HepG2 (cell line): ENCODE results near the gene COBLL1. TPM values are rescaled to one million over a fixed set of nuclear protein-coding genes. Genes with fewer than 3 reads are reported as not detected.
A peak's percentile ranks its signal among the peaks of the same experiment; 100 is the strongest.
"Not testable (repeated sequence)": the region's sequence is repeated elsewhere in the genome, so short reads cannot be mapped to it uniquely, and the experiment has no call there.

ENCODE experiments used
- HOXA3 ChIP-seq: sonication (generic); formaldehyde crosslinking; IDR thresholded peaks from 2 replicates; pipeline ENCODE4 v1.5.0; 2020; ENCODE audit warnings: missing genetic modification reagents
- IKZF5 ChIP-seq: IDR thresholded peaks from 2 replicates; pipeline ENCODE4 v1.6.1; 2018; ENCODE audit warnings: missing genetic modification reagents, mild to moderate bottlenecking, missing compliant biosample characterization
- LCORL ChIP-seq, 2 experiments: fragments of 450-650 bp in 1 of 2; sonication (generic) in 1 of 2; formaldehyde crosslinking in 1 of 2; IDR thresholded peaks; 2 replicates each; pipeline versions ENCODE4 v1.5.0 to v1.6.1; 2017 to 2020; ENCODE audit warnings: antibody characterized with exemption in 1 of 2, missing genetic modification reagents in 1 of 2
- NFATC3 ChIP-seq: sonication (generic); formaldehyde crosslinking; IDR thresholded peaks from 2 replicates; pipeline ENCODE4 v1.5.1; 2020; ENCODE audit warnings: mild to moderate bottlenecking, missing genetic modification reagents
- RAD21 ChIP-seq: fragments of 450-650 bp; formaldehyde crosslinking; IDR thresholded peaks from 2 replicates; pipeline ENCODE4 v1.5.0; 2020; ENCODE audit warnings: mild to moderate bottlenecking
- SALL1 ChIP-seq: sonication (generic); formaldehyde crosslinking; IDR thresholded peaks from 2 replicates; pipeline ENCODE4 v1.8.0; 2022; ENCODE audit warnings: mild to moderate bottlenecking, missing genetic modification reagents
- ZBTB38 ChIP-seq: sonication (generic); formaldehyde crosslinking; IDR thresholded peaks from 2 replicates; pipeline ENCODE4 v1.5.1; 2020; ENCODE audit warnings: mild to moderate bottlenecking, missing genetic modification reagents
- ZMYM3 ChIP-seq: sonication (generic); formaldehyde crosslinking; IDR thresholded peaks from 2 replicates; pipeline ENCODE4 v1.5.1; 2020; ENCODE audit warnings: mild to moderate bottlenecking, missing genetic modification reagents
- ZNF441 ChIP-seq: sonication (generic); formaldehyde crosslinking; IDR thresholded peaks from 2 replicates; pipeline ENCODE4 v1.7.0; 2021; ENCODE audit warnings: missing genetic modification reagents, borderline replicate concordance
- ZNF460 ChIP-seq: sonication (generic); formaldehyde crosslinking; IDR thresholded peaks from 2 replicates; pipeline ENCODE4 v1.5.1; 2020; ENCODE audit warnings: missing genetic modification reagents, mild to moderate bottlenecking, borderline replicate concordance
- ZNF598 ChIP-seq: sonication (generic); formaldehyde crosslinking; IDR thresholded peaks from 2 replicates; pipeline ENCODE4 v1.5.1; 2020; ENCODE audit warnings: mild to moderate bottlenecking, missing genetic modification reagents, borderline replicate concordance
- ZNF605 ChIP-seq: sonication (generic); formaldehyde crosslinking; IDR thresholded peaks from 2 replicates; pipeline ENCODE4 v1.8.0; 2022; ENCODE audit warnings: mild to moderate bottlenecking, missing genetic modification reagents
- ZNF790 ChIP-seq: sonication (generic); formaldehyde crosslinking; IDR thresholded peaks from 2 replicates; pipeline ENCODE4 v1.8.0; 2022; ENCODE audit warnings: missing genetic modification reagents, mild to moderate bottlenecking, borderline replicate concordance
- polyA plus RNA-seq, 8 experiments: library from polyadenylated mRNA; depleted of rRNA in 3 of 8; stranded (reverse) in 7 of 8; unstranded in 1 of 8; fragments of >200 nt; fragmentation: Illumina TruSeq in 4 of 8; extraction: Trizol in 4 of 8; gene quantifications; 2 replicates each; pipeline versions ENCODE4 v1.2.1 to v1.2.3, GENCODE V29; 2011 to 2016; ENCODE audit warnings: low read depth in 4 of 8, missing spikeins in 1 of 8, mixed read lengths in 1 of 8; ENCODE audit not compliant: insufficient read depth in 1 of 8
- total RNA-seq, 5 experiments: library from RNA; depleted of rRNA; stranded (reverse); fragments of >200 nt; fragmentation: Illumina TruSeq; extraction: Trizol; gene quantifications; 2 replicates each; pipeline ENCODE4 v1.2.3, GENCODE V29; 2016; ENCODE audit warnings: low read depth in 1 of 5
- TF ChIP-seq, protein P1 (sequence below): sonication (generic); formaldehyde crosslinking; IDR thresholded peaks from 2 replicates; pipeline ENCODE4 v1.5.1; 2020; ENCODE audit warnings: mild to moderate bottlenecking, missing genetic modification reagents, moderate library complexity
- TF ChIP-seq, protein P2 (sequence below): sonication (generic); formaldehyde crosslinking; IDR thresholded peaks from 2 replicates; pipeline ENCODE4 v1.4.0; 2020; ENCODE audit warnings: missing genetic modification reagents, mild to moderate bottlenecking, borderline replicate concordance

Gene COBLL1
- total and polyA plus RNA-seq, 2 of the 13 experiments (the other 11 are each of a cell fraction or from before 2014, with no cell fraction given), result 32.6 to 86.8 TPM

- TF ChIP-seq, protein P1, sequence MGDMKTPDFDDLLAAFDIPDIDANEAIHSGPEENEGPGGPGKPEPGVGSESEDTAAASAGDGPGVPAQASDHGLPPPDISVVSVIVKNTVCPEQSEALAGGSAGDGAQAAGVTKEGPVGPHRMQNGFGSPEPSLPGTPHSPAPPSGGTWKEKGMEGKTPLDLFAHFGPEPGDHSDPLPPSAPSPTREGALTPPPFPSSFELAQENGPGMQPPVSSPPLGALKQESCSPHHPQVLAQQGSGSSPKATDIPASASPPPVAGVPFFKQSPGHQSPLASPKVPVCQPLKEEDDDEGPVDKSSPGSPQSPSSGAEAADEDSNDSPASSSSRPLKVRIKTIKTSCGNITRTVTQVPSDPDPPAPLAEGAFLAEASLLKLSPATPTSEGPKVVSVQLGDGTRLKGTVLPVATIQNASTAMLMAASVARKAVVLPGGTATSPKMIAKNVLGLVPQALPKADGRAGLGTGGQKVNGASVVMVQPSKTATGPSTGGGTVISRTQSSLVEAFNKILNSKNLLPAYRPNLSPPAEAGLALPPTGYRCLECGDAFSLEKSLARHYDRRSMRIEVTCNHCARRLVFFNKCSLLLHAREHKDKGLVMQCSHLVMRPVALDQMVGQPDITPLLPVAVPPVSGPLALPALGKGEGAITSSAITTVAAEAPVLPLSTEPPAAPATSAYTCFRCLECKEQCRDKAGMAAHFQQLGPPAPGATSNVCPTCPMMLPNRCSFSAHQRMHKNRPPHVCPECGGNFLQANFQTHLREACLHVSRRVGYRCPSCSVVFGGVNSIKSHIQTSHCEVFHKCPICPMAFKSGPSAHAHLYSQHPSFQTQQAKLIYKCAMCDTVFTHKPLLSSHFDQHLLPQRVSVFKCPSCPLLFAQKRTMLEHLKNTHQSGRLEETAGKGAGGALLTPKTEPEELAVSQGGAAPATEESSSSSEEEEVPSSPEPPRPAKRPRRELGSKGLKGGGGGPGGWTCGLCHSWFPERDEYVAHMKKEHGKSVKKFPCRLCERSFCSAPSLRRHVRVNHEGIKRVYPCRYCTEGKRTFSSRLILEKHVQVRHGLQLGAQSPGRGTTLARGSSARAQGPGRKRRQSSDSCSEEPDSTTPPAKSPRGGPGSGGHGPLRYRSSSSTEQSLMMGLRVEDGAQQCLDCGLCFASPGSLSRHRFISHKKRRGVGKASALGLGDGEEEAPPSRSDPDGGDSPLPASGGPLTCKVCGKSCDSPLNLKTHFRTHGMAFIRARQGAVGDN, result peak; percentile 62
- TF ChIP-seq ZMYM3 (peak; percentile 94), ZNF460 (CRISPR knock-in tag) (peak; percentile 98), ZBTB38 (CRISPR knock-in tag) (peak; percentile 88; the same call in 1 of the 2 replicates), SALL1 (peak; percentile 87; the same call in 1 of the 2 replicates), LCORL (CRISPR knock-in tag; IDR thresholded peaks at IDR 0.05) (peak; percentile 7; the same call in 1 of the 2 replicates), ZNF598 (peak; percentile 84), RAD21 (0 out of 2 replicates have a peak, but pooled peaks have one; percentile 31), ZNF790 (CRISPR knock-in tag) (0 out of 2 replicates have a peak, but pooled peaks have one; percentile 27), ZNF441 (peak; percentile 38; the same call in 1 of the 2 replicates), HOXA3 (CRISPR knock-in tag) (peak; percentile 37; the same call in 1 of the 2 replicates), IKZF5 (peak; percentile 27; the same call in 1 of the 2 replicates), NFATC3 (CRISPR knock-in tag) (0 out of 2 replicates have a peak, but pooled peaks have one; percentile 66), ZNF605 (CRISPR knock-in tag) (0 out of 2 replicates have a peak, but pooled peaks have one; percentile 60)
- TF ChIP-seq, protein P2, sequence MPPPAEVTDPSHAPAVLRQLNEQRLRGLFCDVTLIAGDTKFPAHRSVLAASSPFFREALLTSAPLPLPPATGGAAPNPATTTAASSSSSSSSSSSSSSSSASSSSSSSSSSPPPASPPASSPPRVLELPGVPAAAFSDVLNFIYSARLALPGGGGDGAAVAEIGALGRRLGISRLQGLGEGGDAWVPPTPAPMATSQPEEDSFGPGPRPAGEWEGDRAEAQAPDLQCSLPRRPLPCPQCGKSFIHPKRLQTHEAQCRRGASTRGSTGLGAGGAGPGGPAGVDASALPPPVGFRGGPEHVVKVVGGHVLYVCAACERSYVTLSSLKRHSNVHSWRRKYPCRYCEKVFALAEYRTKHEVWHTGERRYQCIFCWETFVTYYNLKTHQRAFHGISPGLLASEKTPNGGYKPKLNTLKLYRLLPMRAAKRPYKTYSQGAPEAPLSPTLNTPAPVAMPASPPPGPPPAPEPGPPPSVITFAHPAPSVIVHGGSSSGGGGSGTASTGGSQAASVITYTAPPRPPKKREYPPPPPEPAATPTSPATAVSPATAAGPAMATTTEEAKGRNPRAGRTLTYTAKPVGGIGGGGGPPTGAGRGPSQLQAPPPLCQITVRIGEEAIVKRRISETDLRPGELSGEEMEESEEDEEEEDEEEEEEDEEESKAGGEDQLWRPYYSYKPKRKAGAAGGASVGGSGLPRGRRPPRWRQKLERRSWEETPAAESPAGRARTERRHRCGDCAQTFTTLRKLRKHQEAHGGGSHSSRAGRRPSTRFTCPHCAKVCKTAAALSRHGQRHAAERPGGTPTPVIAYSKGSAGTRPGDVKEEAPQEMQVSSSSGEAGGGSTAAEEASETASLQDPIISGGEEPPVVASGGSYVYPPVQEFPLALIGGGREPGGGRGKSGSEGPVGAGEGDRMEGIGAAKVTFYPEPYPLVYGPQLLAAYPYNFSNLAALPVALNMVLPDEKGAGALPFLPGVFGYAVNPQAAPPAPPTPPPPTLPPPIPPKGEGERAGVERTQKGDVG (CRISPR knock-in tag), result 0 out of 2 replicates have a peak, but pooled peaks have one; percentile 67
- TF ChIP-seq LCORL (IDR thresholded peaks at IDR 0.05), result not testable (repeated sequence)
These were observed 131.3 kb downstream of the COBLL1 start (continued) for GRCh38 chr2:164710252-164710836.
